ENCODE measurements around the gene THEMIS2.
"Not testable (repeated sequence)": the region's sequence is repeated elsewhere in the genome, so short reads cannot be mapped to it uniquely, and the experiment has no call there.

Gene THEMIS2

GRCh38 chr1:27872059-27872801, at the start of gene THEMIS2:
Gene THEMIS2 (plus strand): TSS chr1:27872544. CDS start chr1:27872572, 28 bp downstream.
- peak; percentile 93 for DNase-seq

- DNase-seq, result no peak
Observed at GRCh38 chr1:27823784-27824183, 48.6 kb upstream of the THEMIS2 start.

GRCh38 chr1:27824411-27824810, 47.9 kb upstream of the THEMIS2 start:
- no peak for DNase-seq

- DNase-seq, result not testable (repeated sequence)
Observed at GRCh38 chr1:27829339-27829960, 42.9 kb upstream of the THEMIS2 start.

- peak; percentile 92 for DNase-seq
Observed at GRCh38 chr1:27830621-27831440, 41.5 kb upstream of the THEMIS2 start, which contains the start of gene PPP1R8. Gene PPP1R8 (plus strand): TSS chr1:27830782. CDS start chr1:27830836, 54 bp downstream.

GRCh38 chr1:27831568-27832410, 40.6 kb upstream of the THEMIS2 start:
- no peak for DNase-seq

GRCh38 chr1:27832762-27833161, 39.6 kb upstream of the THEMIS2 start:
- no peak for DNase-seq

- no peak for DNase-seq
Observed at GRCh38 chr1:27833470-27833869, 38.9 kb upstream of the THEMIS2 start.

GRCh38 chr1:27835046-27835445, 37.3 kb upstream of the THEMIS2 start:
- no peak for DNase-seq

GRCh38 chr1:27835501-27835900, 36.8 kb upstream of the THEMIS2 start:
- DNase-seq, result no peak

GRCh38 chr1:27849951-27850350, 22.4 kb upstream of the THEMIS2 start:
- DNase-seq, result no peak

GRCh38 chr1:27855085-27855484, 17.3 kb upstream of the THEMIS2 start:
- DNase-seq, result no peak

- no peak for DNase-seq
Observed at GRCh38 chr1:27856561-27857343, 15.6 kb upstream of the THEMIS2 start.

- DNase-seq, result not testable (repeated sequence)
Observed at GRCh38 chr1:27857552-27857951, 14.8 kb upstream of the THEMIS2 start.

- peak; percentile 90 for DNase-seq
Observed at GRCh38 chr1:27858072-27858948, 14.0 kb upstream of the THEMIS2 start.

GRCh38 chr1:27858949-27859576, 13.3 kb upstream of the THEMIS2 start:
- no peak for DNase-seq

- no peak for DNase-seq
Observed at GRCh38 chr1:27861436-27861835, 10.9 kb upstream of the THEMIS2 start.

GRCh38 chr1:27862004-27862403, 10.3 kb upstream of the THEMIS2 start:
- no peak for DNase-seq

- DNase-seq, result no peak
Observed at GRCh38 chr1:27862671-27863537, 9.4 kb upstream of the THEMIS2 start.
